DOHH2 (cell line): ENCODE measurements around the gene KRT37.

Source experiments
- EZH2phosphoT487 ChIP-seq: fragments of 200-600 bp; sonication (generic); IDR thresholded peaks from 2 replicates; pipeline ENCODE4 v1.6.1; 2017; ENCODE audit warnings: borderline replicate concordance, mild to moderate bottlenecking, antibody characterized with exemption, low read length, moderate library complexity, mixed read lengths
- TF ChIP-seq, protein P1 (sequence below): fragments of 200-600 bp; sonication (generic); IDR thresholded peaks from one replicate; pipeline ENCODE4 v1.5.1; 2014; ENCODE audit warnings: antibody characterized with exemption, mild to moderate bottlenecking, low read depth, low read length; ENCODE audit not compliant: poor library complexity, severe bottlenecking

DNA sequence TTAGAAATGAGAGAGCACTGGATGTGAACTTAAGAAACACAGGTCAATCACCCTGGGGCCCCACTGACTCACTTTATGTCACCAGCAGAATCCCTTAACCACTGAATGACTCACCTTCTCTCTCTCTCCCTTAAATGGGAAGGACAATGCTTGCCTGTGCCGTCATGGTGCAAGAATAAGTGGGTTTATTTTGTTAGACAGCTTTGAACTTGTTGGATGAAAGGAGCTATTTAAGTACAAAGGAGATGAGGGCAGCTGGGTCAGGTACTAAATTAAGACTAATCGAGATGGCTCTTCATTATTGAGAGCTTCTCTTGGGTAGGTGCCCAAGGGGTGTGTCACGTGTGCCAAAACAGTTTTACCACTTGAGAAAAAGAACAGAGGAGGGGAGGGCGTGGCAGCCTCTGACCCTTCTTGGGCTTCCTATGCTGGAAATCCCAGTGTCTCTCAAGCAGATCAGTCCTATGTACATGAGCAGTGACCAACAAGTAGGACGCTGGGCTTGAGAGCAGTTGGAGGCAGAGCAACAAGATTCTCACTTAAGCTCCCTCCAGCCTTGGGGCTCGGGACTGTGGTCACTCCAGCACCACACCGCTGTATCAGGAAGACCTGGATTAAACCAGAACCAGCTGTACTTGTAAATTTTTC is 20.2 kb downstream of the KRT37 start:
- TF ChIP-seq, protein P1, sequence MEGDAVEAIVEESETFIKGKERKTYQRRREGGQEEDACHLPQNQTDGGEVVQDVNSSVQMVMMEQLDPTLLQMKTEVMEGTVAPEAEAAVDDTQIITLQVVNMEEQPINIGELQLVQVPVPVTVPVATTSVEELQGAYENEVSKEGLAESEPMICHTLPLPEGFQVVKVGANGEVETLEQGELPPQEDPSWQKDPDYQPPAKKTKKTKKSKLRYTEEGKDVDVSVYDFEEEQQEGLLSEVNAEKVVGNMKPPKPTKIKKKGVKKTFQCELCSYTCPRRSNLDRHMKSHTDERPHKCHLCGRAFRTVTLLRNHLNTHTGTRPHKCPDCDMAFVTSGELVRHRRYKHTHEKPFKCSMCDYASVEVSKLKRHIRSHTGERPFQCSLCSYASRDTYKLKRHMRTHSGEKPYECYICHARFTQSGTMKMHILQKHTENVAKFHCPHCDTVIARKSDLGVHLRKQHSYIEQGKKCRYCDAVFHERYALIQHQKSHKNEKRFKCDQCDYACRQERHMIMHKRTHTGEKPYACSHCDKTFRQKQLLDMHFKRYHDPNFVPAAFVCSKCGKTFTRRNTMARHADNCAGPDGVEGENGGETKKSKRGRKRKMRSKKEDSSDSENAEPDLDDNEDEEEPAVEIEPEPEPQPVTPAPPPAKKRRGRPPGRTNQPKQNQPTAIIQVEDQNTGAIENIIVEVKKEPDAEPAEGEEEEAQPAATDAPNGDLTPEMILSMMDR, result no peak
- TF ChIP-seq EZH2phosphoT487, result no peak
